GM21447 (cell line): ENCODE measurements around the gene ICAM5.

Source experiments
- ATAC-seq: cut with Tn5 transposase; IDR thresholded peaks from one replicate; pipeline ENCODE4 v1.9.1; 2021; ENCODE audit not compliant: unreplicated experiment

The ICAM5 gene

GRCh38 chr19:10291554-10292205 is 1.9 kb downstream of the ICAM5 start:
- ATAC-seq: peak; percentile 3

- peak; percentile 35 for ATAC-seq
Measured at GRCh38 chr19:10292206-10292788, 2.5 kb downstream of the ICAM5 start.

GRCh38 chr19:10292789-10293636 is 3.3 kb downstream of the ICAM5 start:
- no peak for ATAC-seq

GRCh38 chr19:10293637-10294367 is 4.0 kb downstream of the ICAM5 start:
- no peak for ATAC-seq

GRCh38 chr19:10294368-10294697 is 4.6 kb downstream of the ICAM5 start:
- no peak for ATAC-seq

GRCh38 chr19:10295305-10295846 is 5.6 kb downstream of the ICAM5 start:
- ATAC-seq: peak; percentile 38

GRCh38 chr19:10295847-10296591 is 6.3 kb downstream of the ICAM5 start:
- ATAC-seq: no peak

GRCh38 chr19:10299545-10300458 is 10.1 kb downstream of the ICAM5 start:
- no peak for ATAC-seq

GRCh38 chr19:10305139-10305806 is 15.5 kb downstream of the ICAM5 start:
- no peak for ATAC-seq

- no peak for ATAC-seq
Measured at GRCh38 chr19:10306327-10306726, 16.6 kb downstream of the ICAM5 start.

GRCh38 chr19:10309423-10309822 is 19.7 kb downstream of the ICAM5 start, which contains the start of gene ZGLP1:
Gene ZGLP1 (minus strand): TSS chr19:10309815.
- ATAC-seq: no peak

GRCh38 chr19:10315335-10316214 is 25.8 kb downstream of the ICAM5 start, which contains the start of gene FDX2:
Gene FDX2 (minus strand): TSS chr19:10316015. CDS start chr19:10315996, 19 bp downstream.
- ATAC-seq: no peak

- ATAC-seq: no peak
Measured at GRCh38 chr19:10316229-10317044, 26.7 kb downstream of the ICAM5 start.

GRCh38 chr19:10317045-10317856 is 27.5 kb downstream of the ICAM5 start:
- no peak for ATAC-seq

- no peak for ATAC-seq
Measured at GRCh38 chr19:10317857-10318462, 28.2 kb downstream of the ICAM5 start.
